ENCODE measurements around the gene CHRM5. TPM values are rescaled to one million over a fixed set of nuclear protein-coding genes. Genes with fewer than 3 reads are reported as not detected.
A peak's percentile ranks its signal among the peaks of the same experiment; 100 is the strongest.

Gene CHRM5
- total and polyA plus RNA-seq, 8 donors: not detected

- TF ChIP-seq CTCF (IDR thresholded peaks at IDR 0.05): no peak
- FAIRE-seq (no peak), ATAC-seq (no peak), DNase-seq (no peak)
- Histone ChIP-seq H3K4me3 (no peak overlapping the region), H3K36me3 (no peaks in the 10 kb centered on the region), H3K27ac (no peak overlapping the region), H3K4me1 (no peaks in the 10 kb centered on the region), H3K9me3 (no peaks in the 10 kb centered on the region), H3K27me3 (no peaks in the 10 kb centered on the region)
- 88 to 100% methylated on average over 1 of the region's 1 CpG for WGBS, 2 donors
- intact Hi-C loops (cut with DNase I): no loop called here
Observed at GRCh38 chr15:33982516-33982915, 14.2 kb downstream of the CHRM5 start.

- TF ChIP-seq CTCF (IDR thresholded peaks at IDR 0.05): no peak
- peak in 1 of 4 donors; percentile 43 for ATAC-seq
Observed at GRCh38 chr15:33985287-33985686, 17.0 kb downstream of the CHRM5 start.

GRCh38 chr15:33985751-33986150 lies 17.5 kb downstream of the CHRM5 start:
- Histone ChIP-seq H3K4me3 (no peak overlapping the region), H3K27me3 (no peaks in the 10 kb centered on the region), H3K36me3 (no peaks in the 10 kb centered on the region), H3K27ac (no peak overlapping the region), H3K9me3 (no peaks in the 10 kb centered on the region), H3K4me1 (no peaks in the 10 kb centered on the region)
- FAIRE-seq (no peak), ATAC-seq (no peak), DNase-seq (no peak)
- TF ChIP-seq CTCF (IDR thresholded peaks at IDR 0.05): no peak
- WGBS, 2 donors: 63 to 64% methylated on average over 3 of the region's 3 CpGs
- intact Hi-C loops (cut with DNase I): no loop called here

More at GRCh38 chr15:33985287-33985686, 17.0 kb downstream of the CHRM5 start:
- WGBS, 2 donors: 74 to 81% methylated on average over 1 of the region's 1 CpG
- H3K4me3 ChIP-seq: no peak overlapping the region
- FAIRE-seq (no peak), DNase-seq (no peak)
- no peak overlapping the region for H3K27ac ChIP-seq
- H3K9me3 ChIP-seq: no peaks in the 10 kb centered on the region
- H3K36me3 ChIP-seq: no peaks in the 10 kb centered on the region
- H3K27me3 ChIP-seq: no peaks in the 10 kb centered on the region
- H3K4me1 ChIP-seq: no peaks in the 10 kb centered on the region
- intact Hi-C loops (cut with DNase I): no loop called here

GRCh38 chr15:33987444-33987843 lies 19.1 kb downstream of the CHRM5 start:
- no peak for TF ChIP-seq CTCF (IDR thresholded peaks at IDR 0.05)
- Histone ChIP-seq H3K9me3 (no peaks in the 10 kb centered on the region), H3K27me3 (no peaks in the 10 kb centered on the region), H3K27ac (no peak overlapping the region), H3K4me1 (no peaks in the 10 kb centered on the region), H3K4me3 (no peak overlapping the region), H3K36me3 (no peaks in the 10 kb centered on the region)
- DNase-seq (no peak), FAIRE-seq (no peak), ATAC-seq (no peak)
- 98 to 99% methylated on average over 3 of the region's 3 CpGs for WGBS, 2 donors
- intact Hi-C loops (cut with DNase I): no loop called here

GRCh38 chr15:33988384-33988783 lies 20.1 kb downstream of the CHRM5 start:
- Histone ChIP-seq H3K27me3 (no peaks in the 10 kb centered on the region), H3K9me3 (no peaks in the 10 kb centered on the region), H3K4me1 (no peaks in the 10 kb centered on the region), H3K27ac (no peak overlapping the region), H3K36me3 (no peaks in the 10 kb centered on the region), H3K4me3 (no peak overlapping the region)
- FAIRE-seq (no peak), DNase-seq (no peak), ATAC-seq (no peak)
- WGBS, 2 donors: 91% methylated on average over 4 of the region's 4 CpGs
- no peak for TF ChIP-seq CTCF (IDR thresholded peaks at IDR 0.05)
- intact Hi-C loops (cut with DNase I): no loop called here

Data from pancreas (tissue), 10 donors.